A673 (cell line): ENCODE data around the gene AP2M1.
A peak's percentile ranks its signal among the peaks of the same experiment; 100 is the strongest.

Experiments used
- EZH2 ChIP-seq: fragments of 200-600 bp; sonication (generic); IDR thresholded peaks from 2 replicates; pipeline ENCODE4 v1.6.1; 2017; ENCODE audit warnings: borderline replicate concordance, low read depth, mild to moderate bottlenecking, mixed read lengths, antibody characterized with exemption, low read length; ENCODE audit not compliant: poor library complexity, severe bottlenecking
- TF ChIP-seq, protein P1 (sequence below): fragments of 300-800, 200-600 bp; sonication (generic); conservative IDR thresholded peaks from 2 replicates; pipeline ENCODE4 v1.5.1; 2017; ENCODE audit warnings: low read depth, mild to moderate bottlenecking, antibody characterized with exemption, low read length, moderate library complexity, mixed read lengths

DNA sequence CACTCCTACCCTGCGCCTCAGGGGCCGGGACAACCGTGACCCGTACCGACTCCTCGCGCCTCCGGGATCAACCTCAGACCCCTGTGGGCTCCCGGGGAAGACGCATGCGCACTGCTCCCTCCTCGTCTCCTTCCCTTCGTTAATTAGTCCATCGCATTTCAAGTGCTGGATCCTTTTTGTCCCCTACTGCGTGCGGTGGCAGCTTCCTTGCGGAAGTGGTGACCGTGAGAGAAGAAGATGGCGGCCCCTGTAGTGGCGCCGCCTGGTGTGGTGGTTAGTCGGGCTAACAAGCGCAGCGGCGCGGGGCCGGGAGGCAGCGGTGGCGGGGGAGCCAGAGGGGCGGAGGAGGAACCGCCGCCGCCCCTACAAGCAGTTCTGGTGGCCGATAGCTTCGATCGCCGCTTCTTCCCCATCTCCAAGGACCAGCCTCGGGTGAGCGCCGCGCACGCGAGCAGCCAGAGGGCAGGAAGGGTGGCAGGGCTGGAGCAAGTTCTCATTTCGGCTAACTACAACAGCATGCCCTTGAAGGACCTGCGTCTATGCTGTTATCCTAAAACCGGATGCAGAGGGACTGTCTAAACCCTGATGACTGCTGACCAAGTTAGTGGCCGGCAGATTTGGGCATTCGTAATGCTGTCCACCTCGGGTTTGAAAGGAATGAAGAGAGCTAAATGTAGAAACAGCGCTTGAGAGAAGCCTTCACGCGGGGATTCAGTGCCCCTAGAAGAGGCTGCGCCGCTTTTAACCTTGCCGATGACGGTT, 39.3 kb upstream of the AP2M1 start, which contains the start of gene EIF2B5:
- TF ChIP-seq EZH2 = no peak
- TF ChIP-seq, protein P1, sequence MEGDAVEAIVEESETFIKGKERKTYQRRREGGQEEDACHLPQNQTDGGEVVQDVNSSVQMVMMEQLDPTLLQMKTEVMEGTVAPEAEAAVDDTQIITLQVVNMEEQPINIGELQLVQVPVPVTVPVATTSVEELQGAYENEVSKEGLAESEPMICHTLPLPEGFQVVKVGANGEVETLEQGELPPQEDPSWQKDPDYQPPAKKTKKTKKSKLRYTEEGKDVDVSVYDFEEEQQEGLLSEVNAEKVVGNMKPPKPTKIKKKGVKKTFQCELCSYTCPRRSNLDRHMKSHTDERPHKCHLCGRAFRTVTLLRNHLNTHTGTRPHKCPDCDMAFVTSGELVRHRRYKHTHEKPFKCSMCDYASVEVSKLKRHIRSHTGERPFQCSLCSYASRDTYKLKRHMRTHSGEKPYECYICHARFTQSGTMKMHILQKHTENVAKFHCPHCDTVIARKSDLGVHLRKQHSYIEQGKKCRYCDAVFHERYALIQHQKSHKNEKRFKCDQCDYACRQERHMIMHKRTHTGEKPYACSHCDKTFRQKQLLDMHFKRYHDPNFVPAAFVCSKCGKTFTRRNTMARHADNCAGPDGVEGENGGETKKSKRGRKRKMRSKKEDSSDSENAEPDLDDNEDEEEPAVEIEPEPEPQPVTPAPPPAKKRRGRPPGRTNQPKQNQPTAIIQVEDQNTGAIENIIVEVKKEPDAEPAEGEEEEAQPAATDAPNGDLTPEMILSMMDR = peak; percentile 53
